GM12865 (cell line): ENCODE results near the gene CYS1.
"Not testable (repeated sequence)": the region's sequence is repeated elsewhere in the genome, so short reads cannot be mapped to it uniquely, and the experiment has no call there.

Experiments used
- DNase-seq: peaks from one replicate; pipeline ENCODE4 v3.0.0; 2010; ENCODE audit warnings: low read depth
- H3K4me3 ChIP-seq: 2 replicates; pipeline ENCODE4 v1.5.1; 2011; ENCODE audit warnings: mild to moderate bottlenecking, low read depth, low read length, control low read depth
- TF ChIP-seq, protein P1 (sequence below): IDR thresholded peaks from 2 replicates; pipeline ENCODE4 v1.5.1; 2011; ENCODE audit warnings: low read length, control low read depth, low read depth, inconsistent platforms; ENCODE audit not compliant: insufficient read depth; ENCODE audit errors: missing control alignments

CYS1 gene

GRCh38 chr2:10016802-10017258, 63.4 kb downstream of the CYS1 start:
- no peak overlapping the region for H3K4me3 ChIP-seq

GRCh38 chr2:10016001-10016801, 64.0 kb downstream of the CYS1 start:
- no peak for DNase-seq
- TF ChIP-seq, protein P1, sequence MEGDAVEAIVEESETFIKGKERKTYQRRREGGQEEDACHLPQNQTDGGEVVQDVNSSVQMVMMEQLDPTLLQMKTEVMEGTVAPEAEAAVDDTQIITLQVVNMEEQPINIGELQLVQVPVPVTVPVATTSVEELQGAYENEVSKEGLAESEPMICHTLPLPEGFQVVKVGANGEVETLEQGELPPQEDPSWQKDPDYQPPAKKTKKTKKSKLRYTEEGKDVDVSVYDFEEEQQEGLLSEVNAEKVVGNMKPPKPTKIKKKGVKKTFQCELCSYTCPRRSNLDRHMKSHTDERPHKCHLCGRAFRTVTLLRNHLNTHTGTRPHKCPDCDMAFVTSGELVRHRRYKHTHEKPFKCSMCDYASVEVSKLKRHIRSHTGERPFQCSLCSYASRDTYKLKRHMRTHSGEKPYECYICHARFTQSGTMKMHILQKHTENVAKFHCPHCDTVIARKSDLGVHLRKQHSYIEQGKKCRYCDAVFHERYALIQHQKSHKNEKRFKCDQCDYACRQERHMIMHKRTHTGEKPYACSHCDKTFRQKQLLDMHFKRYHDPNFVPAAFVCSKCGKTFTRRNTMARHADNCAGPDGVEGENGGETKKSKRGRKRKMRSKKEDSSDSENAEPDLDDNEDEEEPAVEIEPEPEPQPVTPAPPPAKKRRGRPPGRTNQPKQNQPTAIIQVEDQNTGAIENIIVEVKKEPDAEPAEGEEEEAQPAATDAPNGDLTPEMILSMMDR: no peak
- no peak overlapping the region for H3K4me3 ChIP-seq

More at GRCh38 chr2:10016802-10017258, 63.4 kb downstream of the CYS1 start:
- TF ChIP-seq, protein P1: no peak
- DNase-seq: no peak

GRCh38 chr2:10015376-10015989, 64.7 kb downstream of the CYS1 start:
- not testable (repeated sequence) for H3K4me3 ChIP-seq, DNase-seq

- H3K4me3 ChIP-seq: no peak overlapping the region
- TF ChIP-seq, protein P1: no peak
- no peak for DNase-seq
Observed at GRCh38 chr2:10014418-10015190, 65.6 kb downstream of the CYS1 start.

GRCh38 chr2:10013651-10014417, 66.4 kb downstream of the CYS1 start:
- not testable (repeated sequence) for DNase-seq, H3K4me3 ChIP-seq

GRCh38 chr2:10012963-10013461, 67.2 kb downstream of the CYS1 start:
- H3K4me3 ChIP-seq: no peak overlapping the region
- no peak for DNase-seq
- TF ChIP-seq, protein P1: no peak

DNA sequence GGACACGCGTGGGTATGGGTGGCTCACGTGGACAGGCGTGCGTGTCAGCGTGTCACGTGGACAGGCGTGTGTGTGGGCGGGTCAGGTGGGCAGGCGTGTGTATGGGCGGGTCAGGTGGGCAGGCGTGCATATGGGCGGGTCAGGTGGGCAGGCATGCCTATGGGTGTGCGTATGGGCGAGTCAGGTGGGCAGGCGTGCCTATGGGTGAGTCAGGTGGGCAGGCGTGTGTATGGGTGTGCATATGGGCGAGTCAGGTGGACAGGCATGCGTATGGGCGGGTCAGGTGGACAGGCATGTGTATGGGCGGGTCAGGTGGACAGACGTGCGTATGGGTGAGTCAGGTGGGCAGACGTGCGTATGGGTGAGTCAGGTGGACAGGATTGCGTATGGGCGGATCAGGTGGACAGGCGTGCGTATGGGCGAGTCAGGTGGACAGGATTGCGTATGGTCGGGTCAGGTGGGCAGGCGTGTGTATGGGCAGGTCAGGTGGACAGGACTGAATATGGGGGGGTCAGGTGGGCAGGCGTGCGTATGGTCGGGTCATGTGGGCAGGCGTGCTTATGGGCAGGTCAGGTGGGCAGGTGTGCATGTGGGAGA, 67.7 kb downstream of the CYS1 start:
- not testable (repeated sequence) for DNase-seq, H3K4me3 ChIP-seq

GRCh38 chr2:10011606-10012325, 68.4 kb downstream of the CYS1 start:
- DNase-seq: not testable (repeated sequence)

GRCh38 chr2:10010861-10011605, 69.2 kb downstream of the CYS1 start:
- DNase-seq, H3K4me3 ChIP-seq: not testable (repeated sequence)

More at GRCh38 chr2:10011606-10012325, 68.4 kb downstream of the CYS1 start:
- H3K4me3 ChIP-seq: not testable (repeated sequence)
